T-helper 9 cell (primary cell): ENCODE measurements around the gene CSKMT.
"Not testable (repeated sequence)": the region's sequence is repeated elsewhere in the genome, so short reads cannot be mapped to it uniquely, and the experiment has no call there.

Experiments
- DNase-seq: peaks from one replicate; pipeline ENCODE4 v3.0.0-alpha.2; 2020

Gene CSKMT

GRCh38 chr11:62656796-62657429 lies 8.2 kb upstream of the CSKMT start:
- no peak for DNase-seq

- peak; percentile 37 for DNase-seq
Measured at GRCh38 chr11:62664405-62665074, 572 bp upstream of the CSKMT start.

DNA sequence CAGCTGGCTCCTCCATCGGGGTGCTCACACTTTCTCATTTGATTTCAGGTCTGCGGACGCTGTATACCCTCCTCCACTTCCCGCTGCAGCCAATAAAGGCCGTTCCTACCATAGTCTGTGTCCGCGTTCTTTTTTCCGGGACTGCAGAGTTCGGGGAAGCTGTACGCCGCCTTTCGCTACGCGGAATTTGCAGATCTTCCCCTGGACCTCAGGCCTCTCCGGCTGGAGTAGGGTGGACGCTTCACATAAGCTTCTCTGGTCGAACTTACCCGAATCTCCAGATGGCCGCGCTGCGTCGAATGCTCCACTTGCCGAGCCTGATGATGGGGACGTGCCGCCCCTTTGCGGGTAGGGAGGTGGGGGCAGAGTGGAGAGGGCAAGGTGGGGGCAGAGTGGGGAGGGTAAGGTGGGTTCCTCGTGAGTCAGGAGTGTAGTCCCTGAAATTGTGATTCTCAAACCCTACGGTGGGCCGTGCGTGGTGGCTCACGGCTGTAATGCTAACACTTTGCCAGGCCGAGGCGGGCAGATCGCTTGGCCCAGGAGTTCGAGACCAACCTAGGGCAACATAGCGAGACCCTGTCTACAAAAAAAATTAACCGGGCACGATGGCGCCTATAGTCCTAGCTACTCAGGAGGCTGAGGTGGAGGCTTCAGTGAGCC lies 617 bp downstream of the CSKMT start:
- DNase-seq: peak; percentile 52

DNA sequence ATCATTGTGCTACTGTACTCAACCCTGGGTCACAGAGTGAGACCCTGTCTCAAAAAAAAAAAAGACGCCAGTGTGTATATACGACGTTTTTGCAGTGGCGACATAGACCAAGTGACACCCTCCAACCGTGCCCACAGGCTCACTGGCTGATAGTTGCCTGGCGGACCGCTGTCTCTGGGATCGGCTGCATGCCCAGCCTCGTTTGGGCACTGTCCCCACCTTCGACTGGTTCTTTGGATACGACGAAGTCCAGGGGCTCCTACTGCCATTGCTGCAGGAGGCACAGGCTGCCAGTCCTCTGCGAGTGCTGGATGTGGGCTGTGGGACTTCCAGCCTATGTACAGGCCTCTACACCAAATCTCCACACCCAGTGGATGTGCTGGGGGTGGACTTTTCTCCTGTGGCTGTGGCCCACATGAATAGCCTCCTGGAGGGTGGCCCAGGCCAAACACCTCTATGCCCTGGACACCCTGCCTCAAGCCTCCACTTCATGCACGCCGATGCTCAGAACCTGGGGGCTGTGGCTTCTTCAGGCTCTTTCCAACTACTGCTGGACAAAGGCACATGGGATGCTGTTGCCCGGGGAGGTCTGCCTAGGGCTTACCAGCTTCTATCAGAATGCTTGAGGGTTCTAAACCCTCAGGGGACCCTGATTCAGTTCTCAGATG lies 1.3 kb downstream of the CSKMT start:
- DNase-seq: no peak

DNA sequence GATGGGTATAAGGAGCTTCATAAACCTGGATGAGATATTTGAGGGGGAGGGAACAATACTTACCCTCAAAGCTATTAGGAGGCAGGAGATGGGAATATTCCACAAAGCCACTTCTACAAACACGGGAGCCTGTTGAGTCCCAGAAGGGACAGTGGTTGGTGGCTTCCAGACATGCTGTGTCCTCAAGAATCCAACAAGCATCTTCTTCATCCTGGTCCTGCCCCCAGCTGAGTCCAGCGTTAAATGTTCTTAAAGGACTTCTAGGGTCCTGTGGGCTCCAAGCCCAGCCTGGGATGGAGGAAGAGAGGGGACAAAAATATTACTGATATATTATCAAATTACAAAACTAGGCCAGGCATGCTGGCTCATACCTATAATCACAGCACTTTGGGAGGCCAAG lies 2.3 kb downstream of the CSKMT start:
- no peak for DNase-seq

DNA sequence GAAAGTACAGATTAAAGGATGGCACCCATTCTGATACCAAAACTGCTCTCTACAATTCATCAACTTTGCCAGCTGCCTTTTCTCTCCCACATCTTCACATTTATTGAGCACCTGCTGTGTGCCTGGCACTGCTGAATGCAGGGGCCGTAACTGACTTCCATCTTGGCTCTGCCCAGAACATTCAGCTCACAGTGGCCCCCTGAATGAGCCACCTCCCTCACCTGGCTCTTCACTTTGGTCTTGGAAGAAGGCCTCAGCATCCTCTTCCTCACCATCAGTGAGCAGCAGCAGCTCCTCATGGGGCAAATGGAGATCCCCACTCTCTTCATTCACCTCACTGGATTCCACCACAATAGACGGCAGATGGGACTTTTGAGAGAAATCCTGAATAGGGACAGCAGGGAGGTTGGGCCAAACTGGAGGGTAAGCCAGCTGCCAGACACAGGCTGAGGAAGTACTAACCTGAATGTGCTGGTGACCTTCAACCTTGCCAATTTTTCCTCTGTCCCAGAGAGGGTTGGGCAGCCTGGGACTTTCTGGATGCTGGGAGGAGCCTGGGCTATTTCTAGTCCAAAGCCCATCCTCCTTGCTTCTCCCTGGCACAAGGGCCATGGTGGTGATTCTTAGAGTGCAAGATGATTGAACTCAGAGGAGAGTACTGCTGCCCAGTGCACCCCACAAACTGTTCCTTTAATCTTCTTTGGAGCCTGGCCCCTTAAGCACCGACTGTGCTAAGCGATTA lies 4.5 kb downstream of the CSKMT start:
- DNase-seq: no peak

- DNase-seq: no peak
Measured at GRCh38 chr11:62671236-62671607, 6.1 kb downstream of the CSKMT start.

DNA sequence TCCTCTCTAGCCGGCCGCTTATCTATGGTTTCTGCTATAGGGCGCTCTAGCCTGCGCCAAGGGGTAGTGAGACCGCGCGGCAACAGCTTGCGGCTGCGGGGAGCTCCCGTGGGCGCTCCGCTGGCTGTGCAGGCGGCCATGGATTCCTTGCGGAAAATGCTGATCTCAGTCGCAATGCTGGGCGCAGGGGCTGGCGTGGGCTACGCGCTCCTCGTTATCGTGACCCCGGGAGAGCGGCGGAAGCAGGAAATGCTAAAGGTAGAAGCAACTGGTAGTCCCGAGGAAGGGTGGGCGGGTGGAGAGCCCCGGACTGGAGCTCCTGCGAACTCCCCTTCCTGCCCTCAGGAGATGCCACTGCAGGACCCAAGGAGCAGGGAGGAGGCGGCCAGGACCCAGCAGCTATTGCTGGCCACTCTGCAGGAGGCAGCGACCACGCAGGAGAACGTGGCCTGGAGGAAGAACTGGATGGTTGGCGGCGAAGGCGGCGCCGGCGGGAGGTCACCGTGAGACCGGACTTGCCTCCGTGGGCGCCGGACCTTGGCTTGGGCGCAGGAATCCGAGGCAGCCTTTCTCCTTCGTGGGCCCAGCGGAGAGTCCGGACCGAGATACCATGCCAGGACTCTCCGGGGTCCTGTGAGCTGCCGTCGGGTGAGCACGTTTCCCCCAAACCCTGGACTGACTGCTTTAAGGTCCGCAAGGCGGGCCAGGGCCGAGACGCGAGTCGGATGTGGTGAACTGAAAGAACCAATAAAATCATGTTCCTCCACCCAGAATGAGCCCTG lies 6.7 kb downstream of the CSKMT start, which contains the start of the genes LBHD1 and UQCC3:
LBHD1 (minus strand) TSS at position 660 of the 782 bp plus-strand sequence. CDS start 2,236 bp downstream, outside the sequence.
UQCC3 (plus strand) TSS at position 66 of the 782 bp plus-strand sequence; CDS start at position 139, 73 bp downstream.
- peak; percentile 55 for DNase-seq

DNA sequence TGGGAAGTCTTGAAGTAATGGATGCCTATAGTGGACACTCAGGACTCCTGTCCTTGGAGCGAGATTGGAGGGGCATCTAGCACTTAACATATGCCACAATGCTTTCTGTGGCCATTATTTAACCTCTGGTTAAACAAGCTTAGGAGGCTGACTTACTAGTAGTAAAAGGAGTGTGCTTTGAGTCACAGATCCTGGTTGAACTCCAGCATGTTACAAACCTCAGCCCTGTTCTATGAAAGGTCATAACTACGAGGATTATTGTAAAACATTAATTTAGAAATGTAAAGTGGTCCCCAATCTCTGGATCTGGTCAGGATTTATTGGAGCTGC lies 8.0 kb downstream of the CSKMT start:
- no peak for DNase-seq

DNA sequence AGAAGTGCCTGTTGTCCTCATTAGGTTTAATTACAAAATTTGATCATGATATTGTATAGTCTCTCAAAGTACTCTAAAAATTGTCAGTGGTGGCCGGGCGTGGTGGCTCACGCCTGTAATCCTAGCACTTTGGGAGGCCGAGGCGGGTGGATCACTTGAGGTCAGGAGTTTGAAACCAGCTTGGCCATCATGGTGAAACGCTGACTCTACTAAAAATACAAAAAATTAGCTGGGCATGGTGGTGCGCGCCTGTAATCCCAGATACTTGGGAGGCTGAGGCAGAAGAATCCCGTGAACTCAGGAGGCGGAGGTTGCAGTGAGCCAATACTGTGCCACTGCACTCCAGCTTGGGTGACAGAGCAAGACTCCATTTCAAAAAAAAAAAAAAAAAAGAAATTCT lies 10.3 kb downstream of the CSKMT start:
- not testable (repeated sequence) for DNase-seq

DNA sequence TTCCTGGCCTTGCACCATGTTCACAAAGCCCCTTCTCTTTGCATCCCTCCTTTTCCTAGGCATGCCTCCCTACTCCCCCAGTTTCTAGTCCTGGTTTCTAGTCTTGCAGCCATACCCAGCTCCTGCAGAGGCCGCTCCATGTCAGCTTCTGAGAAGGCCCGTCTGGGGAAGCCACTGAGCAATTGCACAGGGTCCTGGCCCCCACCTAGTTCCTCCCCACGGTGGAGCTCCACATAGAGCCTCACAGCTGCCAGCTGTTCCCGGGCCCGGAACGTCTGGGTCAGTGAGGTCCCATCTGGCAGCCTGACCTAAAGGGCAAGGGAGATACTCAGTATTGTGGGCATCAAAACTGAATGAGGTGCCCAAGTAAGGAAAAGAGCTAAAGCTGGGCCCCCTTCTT lies 11.6 kb downstream of the CSKMT start:
- DNase-seq: no peak

- DNase-seq: no peak
Measured at GRCh38 chr11:62677156-62677555, 12.0 kb downstream of the CSKMT start.

- DNase-seq: no peak
Measured at GRCh38 chr11:62677714-62678113, 12.6 kb downstream of the CSKMT start.

- DNase-seq: no peak
Measured at GRCh38 chr11:62678433-62678769, 13.3 kb downstream of the CSKMT start.

GRCh38 chr11:62678770-62679696 lies 13.9 kb downstream of the CSKMT start, which contains the start of gene UBXN1:
UBXN1 (minus strand) TSS chr11:62679073; CDS start chr11:62678923, 150 bp downstream.
- DNase-seq: peak; percentile 75

DNA sequence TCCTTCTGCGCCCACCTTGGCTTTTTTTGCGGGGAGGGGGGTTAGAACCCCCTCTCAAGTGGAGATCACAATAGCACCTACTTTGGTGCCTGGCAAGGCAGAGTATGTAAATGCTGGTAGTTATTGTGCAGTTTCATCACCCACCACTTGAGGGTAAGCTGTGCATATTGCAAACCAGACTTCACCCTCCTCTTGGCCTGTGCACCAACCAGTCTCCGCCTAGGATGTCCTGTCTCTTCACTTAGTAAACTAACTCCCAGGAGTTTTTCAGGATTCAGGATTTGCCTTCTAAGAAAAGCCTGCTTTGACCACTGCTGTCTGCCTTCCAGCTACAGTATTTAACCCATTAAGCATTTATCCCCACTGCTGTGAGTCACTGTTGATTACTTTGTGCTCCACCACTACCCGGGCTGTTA lies 15.7 kb downstream of the CSKMT start:
- no peak for DNase-seq

DNA sequence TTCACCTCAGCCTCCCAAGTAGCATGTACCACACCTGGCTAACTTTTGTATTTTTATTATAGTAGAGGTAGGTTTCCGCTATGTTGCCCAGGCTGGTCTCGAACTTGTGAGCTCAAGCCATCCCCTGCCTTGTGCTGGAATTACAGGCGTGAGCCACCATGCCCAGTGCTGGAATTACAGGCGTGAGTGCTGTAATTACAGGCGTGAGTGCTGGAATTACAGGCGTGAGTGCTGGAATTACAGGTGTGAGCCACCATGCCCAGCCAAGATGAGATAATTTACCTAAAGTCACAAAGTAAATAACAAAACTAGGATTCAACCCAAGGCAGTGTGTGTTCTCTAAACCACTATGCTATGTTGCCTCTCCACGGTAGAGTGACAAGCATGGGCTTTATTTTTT lies 17.4 kb downstream of the CSKMT start:
- DNase-seq: no peak

GRCh38 chr11:62687508-62688396 lies 22.6 kb downstream of the CSKMT start:
- DNase-seq: no peak

GRCh38 chr11:62688491-62688890 lies 23.4 kb downstream of the CSKMT start:
- DNase-seq: no peak
